ENCODE data around the gene SAPCD1. TPM values are rescaled to one million over a fixed set of nuclear protein-coding genes. Genes with fewer than 3 reads are reported as not detected.

SAPCD1 gene
- total RNA-seq, 1 experiment from 2014 or later = 13.0 TPM

DNA sequence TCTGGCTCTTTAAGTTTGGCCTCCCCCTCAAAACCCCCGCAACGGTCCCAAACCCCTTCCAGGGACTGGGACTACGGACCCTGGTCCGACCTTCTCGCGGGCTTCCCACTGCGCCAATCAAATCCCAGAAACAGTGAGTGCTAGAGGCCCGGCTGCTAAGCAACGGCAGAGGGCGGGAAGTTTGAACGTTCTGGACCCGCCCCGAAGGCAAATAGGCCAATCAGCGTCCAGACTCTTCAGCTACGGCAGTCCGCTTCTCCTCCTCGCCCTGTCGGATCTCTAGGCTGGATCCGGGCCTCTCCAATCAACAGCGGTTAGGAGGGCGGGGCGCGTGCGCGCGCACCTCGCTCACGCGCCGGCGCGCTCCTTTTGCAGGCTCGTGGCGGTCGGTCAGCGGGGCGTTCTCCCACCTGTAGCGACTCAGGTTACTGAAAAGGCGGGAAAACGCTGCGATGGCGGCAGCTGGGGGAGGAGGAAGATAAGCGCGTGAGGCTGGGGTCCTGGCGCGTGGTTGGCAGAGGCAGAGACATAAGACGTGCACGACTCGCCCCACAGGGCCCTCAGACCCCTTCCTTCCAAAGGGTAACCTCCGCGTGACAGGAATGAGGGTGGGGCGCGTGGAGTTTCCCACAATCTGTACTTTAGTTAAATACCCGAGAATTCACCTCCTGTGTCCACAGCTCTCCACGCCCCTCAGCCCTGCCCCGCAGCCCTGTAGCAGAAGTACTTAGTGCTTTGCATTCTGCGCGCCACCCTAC lies 22.6 kb upstream of the SAPCD1 start, which contains the start of gene MSH5:
Gene MSH5, plus strand, starts transcription at position 367 of the 758 bp plus-strand sequence. CDS start 462 bp downstream, outside the sequence.
- Mint-ChIP-seq H3K4me3 (ENCODE audit: unreplicated experiment) (peak within 1 kb of the TSS; percentile 95), H3K27ac (ENCODE audit: unreplicated experiment) (peak within 1 kb of the TSS; percentile 98), H3K4me1 (ENCODE audit: low read depth, unreplicated experiment) (peaks cover 22% of the 10 kb centered on the region), H3K27me3 (ENCODE audit: insufficient read depth, unreplicated experiment) (no peaks in the 10 kb centered on the region), H3K9me3 (ENCODE audit: unreplicated experiment) (no peaks in the 10 kb centered on the region), H3K36me3 (ENCODE audit: insufficient read depth, unreplicated experiment) (peaks cover 54% of the 10 kb centered on the region)
- Histone ChIP-seq H3K36me3 (ENCODE audit: control insufficient read depth, insufficient read depth, low read length) (no peaks in the 10 kb centered on the region), H3K4me3 (ENCODE audit: low read depth, low read length) (peak within 1 kb of the TSS; percentile 69), H3K27me3 (replicated peaks; ENCODE audit: control insufficient read depth, insufficient read depth, low read length) (no peaks in the 10 kb centered on the region), H3K4me1 (peaks cover 23% of the 10 kb centered on the region), H3K9me3 (no peaks in the 10 kb centered on the region)
- CTCF ChIA-PET = interaction anchor here (0.6 to 3.8 kb wide), 11 partner anchors 10 to 141 kb away, joined by 3 to 32 read pairs (median 5); partner anchors contain the start of genes DDAH2, LSM2 and LY6G5C
- BruUV-seq (replicated peaks) = no TSS peak
- peak; percentile 99 for DNase-seq
- POLR2A ChIA-PET = interaction anchor here (0.5 to 3.6 kb wide), 16 partner anchors 10 to 1231 kb away, joined by 3 to 59 read pairs (median 10); partner anchors contain the start of genes C6orf47, DDAH2, GPANK1 and HSPA1A
- intact Hi-C loops (cut with micrococcal nuclease; ENCODE audit: unreplicated experiment) = loop anchor here (1.0 to 5.0 kb wide), 5 partner anchors 23 to 193 kb away; partner anchors contain the start of genes ABHD16A, ATP6V1G2, CSNK2B and LY6G5B
- TF ChIP-seq, protein P1, sequence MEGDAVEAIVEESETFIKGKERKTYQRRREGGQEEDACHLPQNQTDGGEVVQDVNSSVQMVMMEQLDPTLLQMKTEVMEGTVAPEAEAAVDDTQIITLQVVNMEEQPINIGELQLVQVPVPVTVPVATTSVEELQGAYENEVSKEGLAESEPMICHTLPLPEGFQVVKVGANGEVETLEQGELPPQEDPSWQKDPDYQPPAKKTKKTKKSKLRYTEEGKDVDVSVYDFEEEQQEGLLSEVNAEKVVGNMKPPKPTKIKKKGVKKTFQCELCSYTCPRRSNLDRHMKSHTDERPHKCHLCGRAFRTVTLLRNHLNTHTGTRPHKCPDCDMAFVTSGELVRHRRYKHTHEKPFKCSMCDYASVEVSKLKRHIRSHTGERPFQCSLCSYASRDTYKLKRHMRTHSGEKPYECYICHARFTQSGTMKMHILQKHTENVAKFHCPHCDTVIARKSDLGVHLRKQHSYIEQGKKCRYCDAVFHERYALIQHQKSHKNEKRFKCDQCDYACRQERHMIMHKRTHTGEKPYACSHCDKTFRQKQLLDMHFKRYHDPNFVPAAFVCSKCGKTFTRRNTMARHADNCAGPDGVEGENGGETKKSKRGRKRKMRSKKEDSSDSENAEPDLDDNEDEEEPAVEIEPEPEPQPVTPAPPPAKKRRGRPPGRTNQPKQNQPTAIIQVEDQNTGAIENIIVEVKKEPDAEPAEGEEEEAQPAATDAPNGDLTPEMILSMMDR (IDR thresholded peaks at IDR 0.05; ENCODE audit: insufficient read depth in 1 of 2, low read depth in 1 of 2, low read length in 1 of 2, severe bottlenecking in 1 of 2, unreplicated experiment in 1 of 2) = no peak

DNA sequence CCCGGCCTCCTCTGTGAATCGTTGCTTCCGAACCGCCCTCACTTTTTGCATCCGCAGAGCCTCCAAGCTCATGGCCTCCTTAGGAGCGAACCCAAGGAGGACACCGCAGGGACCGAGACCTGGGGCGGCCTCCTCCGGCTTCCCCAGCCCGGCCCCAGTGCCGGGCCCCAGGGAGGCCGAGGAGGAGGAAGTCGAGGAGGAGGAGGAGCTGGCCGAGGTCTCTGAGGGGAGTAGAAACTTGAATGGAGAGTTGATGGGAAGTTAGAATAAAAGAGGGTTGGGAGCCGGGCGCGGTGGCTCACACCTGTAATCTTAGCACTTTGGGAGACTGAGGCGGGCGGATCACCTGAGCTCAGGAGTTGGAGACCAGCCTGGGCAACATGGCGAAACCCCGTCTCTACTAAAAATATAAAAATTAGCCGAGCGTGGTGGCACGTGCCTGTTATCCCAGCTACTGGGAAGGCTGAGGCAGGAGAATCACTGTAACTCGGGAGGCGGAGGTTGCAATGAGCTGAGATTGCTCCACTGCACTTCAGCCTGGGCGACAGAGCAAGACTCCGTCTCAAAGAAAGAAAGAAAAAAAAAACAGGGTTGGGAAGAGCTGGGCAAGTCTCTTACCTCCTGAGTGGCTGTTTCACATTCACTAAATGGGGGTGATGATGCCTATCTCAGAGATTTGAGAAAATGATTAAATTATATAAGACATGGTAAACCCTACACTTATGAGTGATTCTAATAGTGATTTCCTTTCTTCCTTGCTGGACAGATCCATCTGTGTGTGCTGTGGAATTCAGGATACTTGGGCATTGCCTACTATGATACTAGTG lies 21.8 kb upstream of the SAPCD1 start:
- no peaks in the 10 kb centered on the region for H3K27me3 Mint-ChIP-seq (ENCODE audit: insufficient read depth, unreplicated experiment)
- intact Hi-C loops (cut with micrococcal nuclease; ENCODE audit: unreplicated experiment) = no loop called here
- no peaks in the 10 kb centered on the region for H3K9me3 Mint-ChIP-seq (ENCODE audit: unreplicated experiment)
- H3K36me3 Mint-ChIP-seq (ENCODE audit: insufficient read depth, unreplicated experiment) = peaks cover 51% of the 10 kb centered on the region
- TF ChIP-seq, protein P1 (IDR thresholded peaks at IDR 0.05; ENCODE audit: insufficient read depth in 1 of 2, low read depth in 1 of 2, low read length in 1 of 2, severe bottlenecking in 1 of 2, unreplicated experiment in 1 of 2) = no peak
- Histone ChIP-seq H3K4me1 (peaks cover 23% of the 10 kb centered on the region), H3K9me3 (no peaks in the 10 kb centered on the region), H3K27me3 (replicated peaks; ENCODE audit: control insufficient read depth, insufficient read depth, low read length) (no peaks in the 10 kb centered on the region), H3K4me3 (ENCODE audit: low read depth, low read length) (peak overlapping the region; percentile 69), H3K36me3 (ENCODE audit: control insufficient read depth, insufficient read depth, low read length) (no peaks in the 10 kb centered on the region)
- CTCF ChIA-PET = interaction anchor here (0.6 to 3.8 kb wide), 8 partner anchors 11 to 158 kb away, joined by 3 to 32 read pairs (median 4); partner anchors contain the start of genes DDAH2 and LSM2
- POLR2A ChIA-PET = interaction anchor here (0.6 to 3.6 kb wide), 16 partner anchors 11 to 135 kb away, joined by 3 to 32 read pairs (median 3); partner anchors contain the start of genes C6orf47, DDAH2, GPANK1 and HSPA1A
- H3K27ac Mint-ChIP-seq (ENCODE audit: unreplicated experiment) = peak overlapping the region; percentile 98
- TSS peak; percentile 32 for BruUV-seq (replicated peaks)
- H3K4me1 Mint-ChIP-seq (ENCODE audit: low read depth, unreplicated experiment) = peaks cover 22% of the 10 kb centered on the region
- peak overlapping the region; percentile 95 for H3K4me3 Mint-ChIP-seq (ENCODE audit: unreplicated experiment)
- no peak for DNase-seq

DNA sequence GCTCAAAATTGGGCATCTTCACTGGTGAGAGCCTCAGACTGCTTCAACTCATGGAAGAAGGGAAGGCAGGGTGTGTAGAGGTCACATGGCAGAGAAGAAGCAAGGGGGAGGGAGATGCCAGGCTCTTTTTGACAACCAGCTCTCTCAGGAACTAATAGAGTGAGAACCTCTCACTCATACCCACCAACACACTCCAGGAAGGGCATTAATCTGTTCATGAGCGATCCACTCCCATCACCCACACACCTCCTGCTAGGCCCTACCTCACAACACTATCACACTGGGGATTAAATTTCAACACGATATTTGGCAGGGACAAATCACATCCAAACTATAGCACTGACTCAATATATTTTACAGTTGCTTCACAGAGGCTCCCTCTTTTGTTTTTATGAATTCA lies 20.6 kb upstream of the SAPCD1 start:
- H3K27me3 Mint-ChIP-seq (ENCODE audit: insufficient read depth, unreplicated experiment) = no peaks in the 10 kb centered on the region
- H3K9me3 Mint-ChIP-seq (ENCODE audit: unreplicated experiment) = no peaks in the 10 kb centered on the region
- BruUV-seq (replicated peaks) = no TSS peak
- TF ChIP-seq, protein P1 (IDR thresholded peaks at IDR 0.05; ENCODE audit: insufficient read depth in 1 of 2, low read depth in 1 of 2, low read length in 1 of 2, severe bottlenecking in 1 of 2, unreplicated experiment in 1 of 2) = no peak
- ChIA-PET CTCF (interaction anchor here (0.7 kb wide), 1 partner anchor 31 kb away, joined by 3 read pairs; no protein-coding TSS in a partner anchor), POLR2A (interaction anchor here (0.7 kb wide), 1 partner anchor 327 kb away, joined by 9 read pairs; no protein-coding TSS in a partner anchor)
- Histone ChIP-seq H3K27me3 (replicated peaks; ENCODE audit: control insufficient read depth, insufficient read depth, low read length) (no peaks in the 10 kb centered on the region), H3K4me3 (ENCODE audit: low read depth, low read length) (no peak overlapping the region), H3K36me3 (ENCODE audit: control insufficient read depth, insufficient read depth, low read length) (no peaks in the 10 kb centered on the region), H3K4me1 (peaks cover 22% of the 10 kb centered on the region), H3K9me3 (no peaks in the 10 kb centered on the region)
- H3K4me3 Mint-ChIP-seq (ENCODE audit: unreplicated experiment) = peak overlapping the region; percentile 95
- H3K36me3 Mint-ChIP-seq (ENCODE audit: insufficient read depth, unreplicated experiment) = peaks cover 53% of the 10 kb centered on the region
- H3K27ac Mint-ChIP-seq (ENCODE audit: unreplicated experiment) = no peak overlapping the region
- peaks cover 22% of the 10 kb centered on the region for H3K4me1 Mint-ChIP-seq (ENCODE audit: low read depth, unreplicated experiment)
- no peak for DNase-seq
- intact Hi-C loops (cut with micrococcal nuclease; ENCODE audit: unreplicated experiment) = no loop called here
